Sigmoid colon (tissue), 4 donors: ENCODE data around the gene ZNF503.

Source experiments
- CTCF ChIP-seq, 4 experiments: fragments of 450-650 bp in 3 of 4; fragments of 200-600 bp in 1 of 4; IDR thresholded peaks; one replicate each; pipeline ENCODE4 v1.5.1; 2016 to 2019; ENCODE audit warnings: antibody characterized with exemption in 4 of 4, mild to moderate bottlenecking in 3 of 4, moderate library complexity in 2 of 4
- EP300 ChIP-seq, 4 donors: sonication (generic); formaldehyde crosslinking; IDR thresholded peaks; one replicate each; pipeline ENCODE4 v1.6.1; 2017; ENCODE audit warnings: antibody characterized with exemption in 4 of 4

GRCh38 chr10:75357500-75357899 lies 44.1 kb downstream of the ZNF503 start:
- TF ChIP-seq CTCF (IDR thresholded peaks at IDR 0.05) (no peak), EP300 (IDR thresholded peaks at IDR 0.05) (no peak)
